ENCODE measurements around the gene RNF223. TPM values are rescaled to one million over a fixed set of nuclear protein-coding genes. Genes with fewer than 3 reads are reported as not detected.
A peak's percentile ranks its signal among the peaks of the same experiment; 100 is the strongest.

Gene RNF223
- total RNA-seq, 1 experiment from 2014 or later, result not detected

GRCh38 chr1:1089731-1090423 lies 15.8 kb upstream of the RNF223 start:
- Histone ChIP-seq H2BK5ac (ENCODE audit: insufficient read length, low read length) (no peak overlapping the region), H2BK120ac (ENCODE audit: low read depth, low read length, poor library complexity, severe bottlenecking) (no peak overlapping the region), H3K23me2 (ENCODE audit: insufficient read length, low read depth, low read length, poor library complexity, severe bottlenecking) (no peaks in the 10 kb centered on the region), H4K5ac (ENCODE audit: insufficient read length, low read depth, low read length) (no peak overlapping the region), H2AFZ (ENCODE audit: low read length) (no peak overlapping the region), H3K27me3 (ENCODE audit: insufficient read depth, low read length) (no peaks in the 10 kb centered on the region), H3K79me1 (ENCODE audit: insufficient read depth, low read depth, low read length, poor library complexity, severe bottlenecking) (no peaks in the 10 kb centered on the region), H2BK15ac (ENCODE audit: low read depth, low read length) (no peak overlapping the region), H3K9me3 (ENCODE audit: control insufficient read depth, low read depth, low read length) (no peaks in the 10 kb centered on the region), H3K56ac (ENCODE audit: insufficient read length, low read depth, low read length) (no peak overlapping the region), H3T11ph (ENCODE audit: low read length) (no peak overlapping the region), H3K4me1 (ENCODE audit: insufficient read depth, low read length) (no peaks in the 10 kb centered on the region), H3K9ac (ENCODE audit: extremely low read depth, insufficient read length, low read length) (no peak overlapping the region), H3K23ac (ENCODE audit: insufficient read length, low read depth, low read length) (no peak overlapping the region), H3K4ac (ENCODE audit: low read depth, low read length) (no peak overlapping the region), H2AK5ac (ENCODE audit: insufficient read length, low read length) (no peak overlapping the region), H3K18ac (ENCODE audit: insufficient read length, low read depth, low read length) (no peak overlapping the region), H3K14ac (ENCODE audit: insufficient read depth, low read length) (no peak overlapping the region), H4K20me1 (ENCODE audit: control insufficient read depth, insufficient read depth, insufficient read length) (no peaks in the 10 kb centered on the region), H2BK12ac (ENCODE audit: insufficient read length, low read depth, low read length) (no peak overlapping the region), H3K4me2 (ENCODE audit: insufficient read depth, insufficient read length, low read length) (no peak overlapping the region), H3K27ac (ENCODE audit: insufficient read length, low read depth, low read length) (no peak overlapping the region), H4K91ac (ENCODE audit: insufficient read length, low read depth, low read length) (no peak overlapping the region), H2BK20ac (ENCODE audit: low read depth, low read length, poor library complexity, severe bottlenecking) (no peak overlapping the region), H3K79me2 (ENCODE audit: insufficient read depth, low read length) (no peaks in the 10 kb centered on the region), H4K8ac (replicated peaks; ENCODE audit: insufficient read length, low read depth, low read length) (no peak overlapping the region)
- Mint-ChIP-seq H3K4me3 (no peak overlapping the region), H3K9me3 (peaks cover 2 to 13% of the 10 kb centered on the region in 2 experiments; a peak in 2 of 5 replicates), H3K36me3 (ENCODE audit: insufficient read depth in 1 of 3, low read depth in 3 of 3) (peaks cover 0 to 14% (median 0%) of the 10 kb centered on the region in 3 experiments; a peak in 3 of 7 replicates), H3K27ac (peak overlapping the region in 1 of 3 experiments; percentile 77; a peak in 1 of 7 replicates), H3K4me1 (no peaks in the 10 kb centered on the region), H3K27me3 (ENCODE audit: low read depth) (peaks cover 4% of the 10 kb centered on the region)
- WGBS (ENCODE audit: extremely low coverage, insufficient read length, low lambda C conversion rate), result no CpG with 5 or more reads among the region's 22 CpGs
- DNase-seq, result no peak
- no peak for TF ChIP-seq CTCF (conservative IDR thresholded peaks at IDR 0.05)
